Measurements from ENCODE around the gene NLRP1. TPM values are rescaled to one million over a fixed set of nuclear protein-coding genes. Genes with fewer than 3 reads are reported as not detected.

NLRP1 gene
- total RNA-seq, 1 donor, result 33.2 TPM

GRCh38 chr17:5621729-5622128 lies 37.4 kb upstream of the NLRP1 start:
- no peak for DNase-seq (ENCODE audit: low read depth)
- TF ChIP-seq CTCF (IDR thresholded peaks at IDR 0.05; ENCODE audit: insufficient read depth, low read depth, low read length), result no peak
- no peak overlapping the region for H3K4me3 ChIP-seq (ENCODE audit: low read depth, low read length)

GRCh38 chr17:5621026-5621425 lies 36.7 kb upstream of the NLRP1 start:
- no peak overlapping the region for H3K4me3 ChIP-seq (ENCODE audit: low read depth, low read length)
- TF ChIP-seq CTCF (IDR thresholded peaks at IDR 0.05; ENCODE audit: insufficient read depth, low read depth, low read length), result no peak
- DNase-seq (ENCODE audit: low read depth), result no peak

- no peak for TF ChIP-seq CTCF (IDR thresholded peaks at IDR 0.05; ENCODE audit: insufficient read depth, low read depth, low read length)
- no peak for DNase-seq (ENCODE audit: low read depth)
- H3K4me3 ChIP-seq (ENCODE audit: low read depth, low read length), result no peak overlapping the region
These were observed 34.9 kb upstream of the NLRP1 start for GRCh38 chr17:5619088-5619740.

- no peak for TF ChIP-seq CTCF (IDR thresholded peaks at IDR 0.05; ENCODE audit: insufficient read depth, low read depth, low read length)
- no peak for DNase-seq (ENCODE audit: low read depth)
These were observed 34.2 kb upstream of the NLRP1 start for GRCh38 chr17:5618476-5618875.

GRCh38 chr17:5615476-5615875 lies 31.2 kb upstream of the NLRP1 start:
- DNase-seq (ENCODE audit: low read depth), result no peak
- TF ChIP-seq CTCF (IDR thresholded peaks at IDR 0.05; ENCODE audit: insufficient read depth, low read depth, low read length), result no peak
- H3K4me3 ChIP-seq (ENCODE audit: low read depth, low read length), result no peak overlapping the region

More at GRCh38 chr17:5618476-5618875, 34.2 kb upstream of the NLRP1 start:
- H3K4me3 ChIP-seq (ENCODE audit: low read depth, low read length), result no peak overlapping the region

- no peak for DNase-seq (ENCODE audit: low read depth)
- no peak overlapping the region for H3K4me3 ChIP-seq (ENCODE audit: low read depth, low read length)
- no peak for TF ChIP-seq CTCF (IDR thresholded peaks at IDR 0.05; ENCODE audit: insufficient read depth, low read depth, low read length)
These were observed 26.6 kb upstream of the NLRP1 start for GRCh38 chr17:5610956-5611355.
